HL-60 (cell line): ENCODE measurements around the gene RAI1.

ENCODE experiments used
- GABPA ChIP-seq: IDR thresholded peaks from 2 replicates; pipeline ENCODE4 v1.6.1; 2012; ENCODE audit warnings: low read depth
- POLR2AphosphoS5 ChIP-seq: IDR thresholded peaks from 2 replicates; pipeline ENCODE4 v1.6.1; 2012; ENCODE audit warnings: low read depth
- SPI1 ChIP-seq: IDR thresholded peaks from 2 replicates; pipeline ENCODE4 v1.6.1; 2012; ENCODE audit warnings: low read depth, mild to moderate bottlenecking, borderline replicate concordance
- TF ChIP-seq, protein P1 (sequence below): IDR thresholded peaks from 2 replicates; pipeline ENCODE4 v1.6.1; 2012; ENCODE audit warnings: low read depth; ENCODE audit not compliant: insufficient replicate concordance
- TF ChIP-seq, protein P2 (sequence below): IDR thresholded peaks from one replicate; pipeline ENCODE4 v1.5.1; 2011; ENCODE audit warnings: low read length, control low read depth, inconsistent platforms; ENCODE audit not compliant: insufficient read depth

DNA sequence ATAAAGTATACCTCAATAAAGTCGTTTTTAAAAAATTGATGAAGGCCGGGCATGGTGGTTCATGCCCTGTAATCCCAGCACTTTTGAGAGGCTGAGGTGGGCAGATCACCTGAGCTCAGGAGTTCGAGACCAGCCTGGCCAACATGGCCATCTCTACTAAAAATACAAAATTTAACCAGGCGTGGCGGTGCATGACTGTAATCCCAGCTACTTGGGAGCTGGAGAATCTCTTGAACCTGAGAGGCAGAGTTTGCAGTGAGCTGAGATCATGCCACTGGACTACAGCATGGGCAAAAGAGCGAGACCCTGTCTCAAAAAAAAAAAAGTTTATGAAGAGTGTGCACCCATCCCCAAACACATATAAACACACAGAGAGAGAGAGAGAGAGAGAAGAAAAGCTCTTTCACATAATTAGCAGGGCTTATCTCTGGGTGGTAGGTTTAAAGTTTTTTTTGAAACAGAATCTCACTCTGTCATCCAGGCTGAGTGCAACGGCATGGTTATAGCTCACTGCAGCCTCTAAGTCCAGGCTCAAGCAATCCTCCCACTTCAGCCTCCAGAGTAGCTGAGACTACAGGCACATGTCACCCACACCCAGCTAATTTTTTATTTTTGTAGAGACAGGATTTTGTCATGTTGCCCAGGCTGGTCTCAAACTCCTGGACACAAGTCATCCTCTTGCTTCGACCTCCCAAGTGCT is 152.6 kb downstream of the RAI1 start:
- TF ChIP-seq POLR2AphosphoS5 = no peak
- TF ChIP-seq, protein P1, sequence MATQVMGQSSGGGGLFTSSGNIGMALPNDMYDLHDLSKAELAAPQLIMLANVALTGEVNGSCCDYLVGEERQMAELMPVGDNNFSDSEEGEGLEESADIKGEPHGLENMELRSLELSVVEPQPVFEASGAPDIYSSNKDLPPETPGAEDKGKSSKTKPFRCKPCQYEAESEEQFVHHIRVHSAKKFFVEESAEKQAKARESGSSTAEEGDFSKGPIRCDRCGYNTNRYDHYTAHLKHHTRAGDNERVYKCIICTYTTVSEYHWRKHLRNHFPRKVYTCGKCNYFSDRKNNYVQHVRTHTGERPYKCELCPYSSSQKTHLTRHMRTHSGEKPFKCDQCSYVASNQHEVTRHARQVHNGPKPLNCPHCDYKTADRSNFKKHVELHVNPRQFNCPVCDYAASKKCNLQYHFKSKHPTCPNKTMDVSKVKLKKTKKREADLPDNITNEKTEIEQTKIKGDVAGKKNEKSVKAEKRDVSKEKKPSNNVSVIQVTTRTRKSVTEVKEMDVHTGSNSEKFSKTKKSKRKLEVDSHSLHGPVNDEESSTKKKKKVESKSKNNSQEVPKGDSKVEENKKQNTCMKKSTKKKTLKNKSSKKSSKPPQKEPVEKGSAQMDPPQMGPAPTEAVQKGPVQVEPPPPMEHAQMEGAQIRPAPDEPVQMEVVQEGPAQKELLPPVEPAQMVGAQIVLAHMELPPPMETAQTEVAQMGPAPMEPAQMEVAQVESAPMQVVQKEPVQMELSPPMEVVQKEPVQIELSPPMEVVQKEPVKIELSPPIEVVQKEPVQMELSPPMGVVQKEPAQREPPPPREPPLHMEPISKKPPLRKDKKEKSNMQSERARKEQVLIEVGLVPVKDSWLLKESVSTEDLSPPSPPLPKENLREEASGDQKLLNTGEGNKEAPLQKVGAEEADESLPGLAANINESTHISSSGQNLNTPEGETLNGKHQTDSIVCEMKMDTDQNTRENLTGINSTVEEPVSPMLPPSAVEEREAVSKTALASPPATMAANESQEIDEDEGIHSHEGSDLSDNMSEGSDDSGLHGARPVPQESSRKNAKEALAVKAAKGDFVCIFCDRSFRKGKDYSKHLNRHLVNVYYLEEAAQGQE = no peak
- TF ChIP-seq, protein P2, sequence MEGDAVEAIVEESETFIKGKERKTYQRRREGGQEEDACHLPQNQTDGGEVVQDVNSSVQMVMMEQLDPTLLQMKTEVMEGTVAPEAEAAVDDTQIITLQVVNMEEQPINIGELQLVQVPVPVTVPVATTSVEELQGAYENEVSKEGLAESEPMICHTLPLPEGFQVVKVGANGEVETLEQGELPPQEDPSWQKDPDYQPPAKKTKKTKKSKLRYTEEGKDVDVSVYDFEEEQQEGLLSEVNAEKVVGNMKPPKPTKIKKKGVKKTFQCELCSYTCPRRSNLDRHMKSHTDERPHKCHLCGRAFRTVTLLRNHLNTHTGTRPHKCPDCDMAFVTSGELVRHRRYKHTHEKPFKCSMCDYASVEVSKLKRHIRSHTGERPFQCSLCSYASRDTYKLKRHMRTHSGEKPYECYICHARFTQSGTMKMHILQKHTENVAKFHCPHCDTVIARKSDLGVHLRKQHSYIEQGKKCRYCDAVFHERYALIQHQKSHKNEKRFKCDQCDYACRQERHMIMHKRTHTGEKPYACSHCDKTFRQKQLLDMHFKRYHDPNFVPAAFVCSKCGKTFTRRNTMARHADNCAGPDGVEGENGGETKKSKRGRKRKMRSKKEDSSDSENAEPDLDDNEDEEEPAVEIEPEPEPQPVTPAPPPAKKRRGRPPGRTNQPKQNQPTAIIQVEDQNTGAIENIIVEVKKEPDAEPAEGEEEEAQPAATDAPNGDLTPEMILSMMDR = no peak
- no peak for TF ChIP-seq GABPA
- TF ChIP-seq SPI1 = no peak
